Measurements from ENCODE around the gene OR1K1. TPM values are rescaled to one million over a fixed set of nuclear protein-coding genes. Genes with fewer than 3 reads are reported as not detected.
A peak's percentile ranks its signal among the peaks of the same experiment; 100 is the strongest.

The OR1K1 gene
- not detected for total RNA-seq
- long read RNA-seq: 0 reads

- intact Hi-C loops (cut with DNase I): no loop called here
- no peak for DNase-seq (ENCODE audit: missing footprints)
- no peak for ATAC-seq
Observed at GRCh38 chr9:122800066-122801060, at the start of gene OR1K1. OR1K1 (plus strand) TSS chr9:122800123; CDS start chr9:122800123, 0 bp downstream.

GRCh38 chr9:122754825-122755224 is 45.1 kb upstream of the OR1K1 start:
- ATAC-seq (no peak), DNase-seq (ENCODE audit: missing footprints) (no peak)
- intact Hi-C loops (cut with DNase I): no loop called here

GRCh38 chr9:122767817-122768216 is 32.1 kb upstream of the OR1K1 start:
- DNase-seq (ENCODE audit: missing footprints) (no peak), ATAC-seq (no peak)
- intact Hi-C loops (cut with DNase I): no loop called here

DNA sequence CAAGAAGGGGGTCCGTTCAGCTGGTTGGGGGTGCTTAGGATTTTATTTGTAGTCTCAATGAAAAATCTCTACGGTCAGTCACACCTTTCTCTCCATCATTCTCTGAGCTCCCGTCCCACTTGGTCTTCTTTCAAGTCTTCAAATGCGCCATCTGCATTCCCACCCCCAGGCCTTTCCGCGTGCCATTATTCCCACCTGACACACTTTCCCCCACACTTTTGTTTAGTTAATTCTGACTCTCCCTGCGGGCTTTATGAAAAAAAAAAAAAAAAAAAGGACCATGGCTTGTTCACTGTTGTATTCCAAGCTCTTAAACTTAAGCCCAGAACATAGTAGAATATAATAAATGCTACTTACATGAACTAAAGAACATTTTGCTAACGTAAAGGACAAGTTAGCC is 22.9 kb upstream of the OR1K1 start:
- ATAC-seq: no peak
- intact Hi-C loops (cut with DNase I): no loop called here

GRCh38 chr9:122777935-122778627 is 21.8 kb upstream of the OR1K1 start:
- intact Hi-C loops (cut with DNase I): no loop called here
- ATAC-seq (no peak), DNase-seq (ENCODE audit: missing footprints) (no peak)

More for the DNA sequence above, 22.9 kb upstream of the OR1K1 start:
- no peak for DNase-seq (ENCODE audit: missing footprints)

- intact Hi-C loops (cut with DNase I): no loop called here
- no peak for DNase-seq (ENCODE audit: missing footprints)
- no peak for ATAC-seq
Observed at GRCh38 chr9:122779181-122779580, 20.7 kb upstream of the OR1K1 start.

DNA sequence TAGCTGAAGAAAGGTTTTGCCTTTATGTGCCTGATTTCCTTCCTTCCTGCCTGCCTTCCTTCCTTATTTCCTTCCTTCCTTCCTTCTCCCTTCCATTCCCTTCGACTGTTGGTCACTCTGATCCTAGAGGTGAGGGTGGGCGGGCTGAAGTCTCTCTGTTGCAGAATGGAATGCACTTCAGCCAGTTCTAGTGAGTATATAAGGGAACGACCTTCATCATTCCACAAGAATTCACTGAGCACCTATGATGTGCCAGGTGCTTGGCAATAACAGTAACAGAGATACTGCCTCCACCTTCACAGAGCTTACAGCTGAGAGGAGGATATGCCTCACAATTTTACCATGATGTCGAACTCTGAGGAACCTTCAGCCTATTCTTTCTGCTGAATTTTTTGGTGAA is 19.9 kb upstream of the OR1K1 start:
- intact Hi-C loops (cut with DNase I): no loop called here
- ATAC-seq (no peak), DNase-seq (ENCODE audit: missing footprints) (no peak)

GRCh38 chr9:122781671-122782070 is 18.3 kb upstream of the OR1K1 start:
- no peak for DNase-seq (ENCODE audit: missing footprints)
- intact Hi-C loops (cut with DNase I): no loop called here
- no peak for ATAC-seq

GRCh38 chr9:122785269-122785668 is 14.7 kb upstream of the OR1K1 start:
- DNase-seq (ENCODE audit: missing footprints) (no peak), ATAC-seq (no peak)
- intact Hi-C loops (cut with DNase I): no loop called here

- DNase-seq (ENCODE audit: missing footprints) (no peak), ATAC-seq (no peak)
- intact Hi-C loops (cut with DNase I): no loop called here
Observed at GRCh38 chr9:122786338-122786737, 13.6 kb upstream of the OR1K1 start.

DNA sequence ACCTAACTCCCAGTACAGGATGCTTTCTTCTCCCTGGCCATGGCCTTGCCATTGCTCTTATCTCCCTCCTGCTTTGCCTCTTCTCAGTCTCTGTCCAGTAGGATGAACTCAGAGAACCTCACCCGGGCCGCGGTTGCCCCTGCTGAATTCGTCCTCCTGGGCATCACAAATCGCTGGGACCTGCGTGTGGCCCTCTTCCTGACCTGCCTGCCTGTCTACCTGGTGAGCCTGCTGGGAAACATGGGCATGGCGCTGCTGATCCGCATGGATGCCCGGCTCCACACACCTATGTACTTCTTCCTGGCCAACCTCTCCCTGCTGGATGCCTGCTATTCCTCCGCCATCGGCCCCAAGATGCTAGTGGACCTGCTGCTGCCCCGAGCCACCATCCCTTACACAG is 11.1 kb upstream of the OR1K1 start, which contains the start of gene OR5C1:
Gene OR5C1, plus strand, starts transcription at position 103 of the 400 bp plus-strand sequence. Its CDS starts 0 bp downstream, at position 103.
- no peak for ATAC-seq
- intact Hi-C loops (cut with DNase I): no loop called here
- DNase-seq (ENCODE audit: missing footprints): peak; percentile 59

- no peak for ATAC-seq
- DNase-seq (ENCODE audit: missing footprints): no peak
- intact Hi-C loops (cut with DNase I): no loop called here
Observed at GRCh38 chr9:122789256-122790046, 10.5 kb upstream of the OR1K1 start.

- no peak for DNase-seq (ENCODE audit: missing footprints)
- intact Hi-C loops (cut with DNase I): no loop called here
Observed at GRCh38 chr9:122791872-122792669, 7.9 kb upstream of the OR1K1 start.

DNA sequence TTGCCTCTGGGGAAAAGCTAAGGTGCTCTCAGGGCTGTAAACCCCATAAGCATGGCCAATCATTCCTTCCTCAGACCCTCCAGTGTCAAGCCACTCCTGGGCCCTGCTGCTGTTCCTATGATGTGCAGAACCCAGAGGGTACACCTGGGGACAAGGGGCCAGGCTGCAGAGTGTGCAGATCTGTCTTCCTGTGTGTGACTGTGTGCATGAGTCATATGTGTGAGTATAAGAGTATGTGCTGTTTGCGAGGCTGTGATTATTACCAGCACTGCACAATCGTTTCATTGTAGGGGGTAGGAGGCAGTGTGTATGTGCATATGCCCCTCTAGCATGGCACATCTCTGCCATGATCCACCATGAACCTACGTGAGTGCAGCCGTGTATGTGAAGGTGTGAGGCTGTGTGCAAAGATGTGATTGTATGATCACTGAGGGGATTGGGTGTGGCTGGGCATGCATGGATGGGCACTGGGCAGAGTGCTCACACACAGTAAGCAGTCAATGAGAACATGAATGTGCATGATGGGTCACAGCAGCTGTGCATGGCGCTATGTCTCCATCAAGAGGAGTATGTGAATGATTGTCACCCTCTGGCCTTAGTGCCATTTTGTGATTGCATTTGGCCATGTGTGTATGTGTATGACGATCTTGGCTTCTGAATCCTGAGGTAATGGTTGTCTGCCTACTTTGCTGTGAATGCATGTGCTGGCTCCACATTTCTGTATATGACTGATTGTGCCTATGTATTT is 2.4 kb upstream of the OR1K1 start:
- ATAC-seq: no peak
- intact Hi-C loops (cut with DNase I): no loop called here
- DNase-seq (ENCODE audit: missing footprints): no peak

More at GRCh38 chr9:122791872-122792669, 7.9 kb upstream of the OR1K1 start:
- no peak for ATAC-seq

GRCh38 chr9:122806661-122807060 is 6.7 kb downstream of the OR1K1 start:
- DNase-seq (ENCODE audit: missing footprints) (no peak), ATAC-seq (no peak)
- intact Hi-C loops (cut with DNase I): no loop called here

DNA sequence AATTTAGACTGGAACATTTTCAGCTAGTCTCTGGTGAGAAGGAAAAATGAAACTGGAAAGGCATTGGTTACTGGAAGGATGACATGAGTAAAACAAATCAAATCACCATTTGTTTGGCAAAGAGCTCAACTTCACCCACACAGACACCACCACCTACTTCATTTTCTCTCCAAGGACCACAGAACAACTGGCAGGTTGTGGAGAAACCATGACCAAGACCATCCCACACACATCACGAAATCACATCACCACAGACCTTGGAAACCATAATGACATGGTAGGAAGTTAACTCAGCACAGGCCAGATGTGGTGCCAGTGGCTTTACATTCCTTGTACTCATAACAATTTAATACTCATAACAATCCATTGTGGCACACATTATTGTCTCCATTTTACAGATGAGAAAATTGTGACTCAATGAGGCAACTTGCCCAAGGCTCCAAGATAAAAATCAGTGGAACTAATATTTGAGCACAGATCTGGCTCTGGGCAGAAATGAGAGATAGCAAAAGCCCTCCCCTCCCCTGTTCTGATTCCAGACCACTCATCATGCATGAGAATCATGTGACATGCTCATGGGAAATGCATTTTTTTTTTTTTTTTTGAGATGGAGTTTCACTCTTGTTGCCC is 7.5 kb downstream of the OR1K1 start:
- intact Hi-C loops (cut with DNase I): no loop called here
- DNase-seq (ENCODE audit: missing footprints) (no peak), ATAC-seq (no peak)

GRCh38 chr9:122808141-122808540 is 8.2 kb downstream of the OR1K1 start:
- intact Hi-C loops (cut with DNase I): no loop called here
- no peak for DNase-seq (ENCODE audit: missing footprints)

More at GRCh38 chr9:122808141-122808540, 8.2 kb downstream of the OR1K1 start:
- ATAC-seq: no peak
